Astrocyte of the hippocampus (primary cell): ENCODE measurements around the gene DNASE2.

Experiments
- DNase-seq: peaks from one replicate; pipeline ENCODE4 v3.0.0; 2011; ENCODE audit warnings: low read depth, low spot score

The DNASE2 gene

GRCh38 chr19:12834566-12834943, 46.7 kb downstream of the DNASE2 start, which contains the start of gene RTBDN:
RTBDN (minus strand) TSS chr19:12834579; CDS start chr19:12829979, 4,600 bp downstream.
- DNase-seq, result no peak

GRCh38 chr19:12833738-12834565, 47.3 kb downstream of the DNASE2 start:
- peak; percentile 55 for DNase-seq

GRCh38 chr19:12833418-12833737, 47.9 kb downstream of the DNASE2 start:
- no peak for DNase-seq

GRCh38 chr19:12828494-12828893, 52.8 kb downstream of the DNASE2 start:
- DNase-seq, result no peak

GRCh38 chr19:12825254-12826131, 55.8 kb downstream of the DNASE2 start:
- peak; percentile 46 for DNase-seq
